Breast epithelium (tissue), 3 donors: Measurements from ENCODE around the gene NKX2-4.

Source experiments
- CTCF ChIP-seq, 3 donors: fragments of 450-650 bp; IDR thresholded peaks; one replicate each; pipeline ENCODE4 v1.5.1; 2016 to 2017; ENCODE audit warnings: antibody characterized with exemption in 3 of 3, mild to moderate bottlenecking in 3 of 3, moderate library complexity in 3 of 3
- POLR2A ChIP-seq: fragments of 450-650 bp; IDR thresholded peaks from one replicate; pipeline ENCODE4 v1.6.1; 2016; ENCODE audit warnings: antibody characterized with exemption, mild to moderate bottlenecking, moderate library complexity

- TF ChIP-seq CTCF (IDR thresholded peaks at IDR 0.05) = no peak
- no peak for TF ChIP-seq POLR2A
Observed at GRCh38 chr20:21372016-21372415, 25.3 kb downstream of the NKX2-4 start.
